Tongue (tissue), 2 donors: ENCODE measurements around the gene C4orf50. TPM values are rescaled to one million over a fixed set of nuclear protein-coding genes. Genes with fewer than 3 reads are reported as not detected.
A peak's percentile ranks its signal among the peaks of the same experiment; 100 is the strongest.

Experiments used
- DNase-seq: peaks from one replicate; pipeline ENCODE4 v3.0.0-alpha.2; 2015
- total RNA-seq: library from RNA; depleted of rRNA; stranded (reverse); fragments of >200 nt; gene quantifications from one replicate; pipeline ENCODE4 v1.2.3, GENCODE V29; 2014

Gene C4orf50
- total RNA-seq, 1 donor from 2014 or later = 0.10 TPM

- DNase-seq = no peak
Measured at GRCh38 chr4:5992171-5992827, 25.9 kb downstream of the C4orf50 start.

GRCh38 chr4:5991405-5991804, 26.8 kb downstream of the C4orf50 start:
- no peak for DNase-seq

- no peak for DNase-seq
Measured at GRCh38 chr4:5990446-5991160, 27.6 kb downstream of the C4orf50 start.

- no peak for DNase-seq
Measured at GRCh38 chr4:5989236-5990225, 28.7 kb downstream of the C4orf50 start.

GRCh38 chr4:5988086-5988845, 30.0 kb downstream of the C4orf50 start:
- no peak for DNase-seq

- no peak for DNase-seq
Measured at GRCh38 chr4:5984843-5985242, 33.4 kb downstream of the C4orf50 start.

GRCh38 chr4:5982156-5982973, 35.9 kb downstream of the C4orf50 start:
- DNase-seq = no peak

- peak; percentile 24 for DNase-seq
Measured at GRCh38 chr4:5980436-5981155, 37.6 kb downstream of the C4orf50 start.

GRCh38 chr4:5979981-5980380, 38.2 kb downstream of the C4orf50 start:
- DNase-seq = no peak

- DNase-seq = no peak
Measured at GRCh38 chr4:5976921-5977320, 41.3 kb downstream of the C4orf50 start.

- no peak for DNase-seq
Measured at GRCh38 chr4:5976431-5976830, 41.8 kb downstream of the C4orf50 start.

- no peak for DNase-seq
Measured at GRCh38 chr4:5974321-5974720, 43.9 kb downstream of the C4orf50 start.

GRCh38 chr4:5973486-5974220, 44.6 kb downstream of the C4orf50 start:
- no peak for DNase-seq

- DNase-seq = no peak
Measured at GRCh38 chr4:5973033-5973432, 45.2 kb downstream of the C4orf50 start.

GRCh38 chr4:5972571-5972970, 45.7 kb downstream of the C4orf50 start:
- no peak for DNase-seq

GRCh38 chr4:5971078-5971450, 47.2 kb downstream of the C4orf50 start:
- DNase-seq = no peak

GRCh38 chr4:5970381-5971077, 47.7 kb downstream of the C4orf50 start:
- no peak for DNase-seq

- no peak for DNase-seq
Measured at GRCh38 chr4:5969777-5970176, 48.5 kb downstream of the C4orf50 start.

GRCh38 chr4:5969336-5969735, 48.9 kb downstream of the C4orf50 start:
- DNase-seq = no peak
